Stimulated activated CD4-positive, alpha-beta T cell treated with anti-CD3 and anti-CD28 coated beads, Interleukin-2, amount 100 ng/mL, for 48 hours (primary cell): ENCODE results near the gene KDM4C.

Source experiments
- DNase-seq, 2 donors: peaks; one replicate each; pipeline ENCODE4 v3.0.0-alpha.2; 2020

Gene KDM4C

DNA sequence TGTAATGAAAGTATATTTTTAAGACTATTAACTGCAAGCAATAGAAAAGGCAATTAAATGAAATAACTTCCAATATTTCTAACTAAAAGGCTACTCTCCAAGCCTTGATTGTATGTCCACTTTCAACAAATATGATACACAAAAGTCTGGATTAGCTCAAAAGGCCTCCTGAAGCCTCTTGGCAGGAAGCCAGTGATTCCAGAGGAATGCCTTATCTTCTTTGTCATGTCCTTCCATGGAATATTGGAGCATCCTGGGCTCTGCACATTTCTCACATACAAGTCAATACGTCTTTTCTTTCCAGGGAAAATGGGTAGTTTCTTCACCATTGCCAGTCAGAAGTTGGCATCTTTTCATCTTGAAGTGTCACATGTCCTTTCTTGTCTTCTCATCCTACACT lies 357.8 kb downstream of the KDM4C start:
- DNase-seq: no peak

DNA sequence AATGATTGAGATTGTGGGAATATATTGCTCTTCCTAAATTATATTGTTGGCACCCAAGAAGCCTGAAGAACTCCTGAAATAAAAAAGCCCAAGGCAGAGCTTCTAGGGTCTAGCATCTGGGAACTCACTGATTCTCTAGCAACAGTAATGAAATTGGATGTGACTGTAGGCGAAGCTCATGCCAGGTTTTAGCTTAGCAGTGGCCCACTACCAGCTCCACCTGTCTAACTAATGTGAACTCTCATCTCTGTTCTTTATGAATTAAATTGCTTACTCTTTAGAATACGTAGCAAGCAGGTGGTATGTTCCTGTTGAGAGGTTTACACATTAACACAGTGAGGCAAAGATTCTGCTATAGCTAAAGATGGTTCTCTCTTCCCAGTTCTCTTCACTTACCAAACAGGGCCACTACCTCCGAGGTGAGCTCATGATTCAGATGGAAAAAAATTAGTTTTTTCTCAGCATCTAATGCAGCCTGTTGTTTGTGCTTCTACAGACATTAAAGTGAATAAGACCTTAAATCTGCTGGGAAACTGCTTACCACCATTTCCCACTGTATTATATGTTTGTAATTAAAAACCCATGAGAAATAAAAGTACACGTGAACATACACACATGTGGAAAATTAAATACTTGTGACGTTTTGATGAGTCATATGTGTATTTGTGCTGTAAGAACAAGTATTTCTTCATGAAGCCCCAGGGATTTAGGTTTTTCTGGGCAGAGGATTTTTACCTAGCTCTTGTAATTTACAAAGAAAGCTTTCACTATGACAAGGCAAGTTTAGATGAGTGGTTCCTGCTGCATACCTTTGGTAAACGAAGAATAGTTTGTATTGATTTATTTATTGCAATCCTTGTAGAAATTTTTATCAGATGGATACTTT lies 360.1 kb downstream of the KDM4C start:
- DNase-seq: no peak

GRCh38 chr9:7118633-7119032 lies 360.9 kb downstream of the KDM4C start:
- DNase-seq: no peak

GRCh38 chr9:7119612-7120011 lies 361.8 kb downstream of the KDM4C start:
- no peak for DNase-seq

DNA sequence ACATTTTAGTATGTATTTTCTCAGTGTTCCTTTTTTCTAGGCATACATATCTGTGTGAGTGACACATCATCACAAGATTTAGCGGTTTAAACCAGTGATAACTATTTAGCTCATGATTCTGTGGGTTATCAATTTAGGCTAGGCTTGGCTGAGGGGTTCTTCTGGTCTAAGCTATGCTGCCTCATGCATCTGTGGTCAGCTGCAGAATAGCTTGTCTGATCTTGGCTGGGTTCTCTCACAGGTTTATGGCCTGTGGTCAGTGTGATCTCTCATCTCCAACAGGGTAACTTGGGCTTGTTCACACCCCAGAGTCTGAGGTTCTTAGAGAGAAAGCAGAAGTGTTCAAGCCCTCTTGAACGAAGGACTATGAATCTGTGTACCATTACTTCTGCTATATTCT lies 363.3 kb downstream of the KDM4C start:
- no peak for DNase-seq

- no peak for DNase-seq
Measured at GRCh38 chr9:7121664-7122063, 363.9 kb downstream of the KDM4C start.

- DNase-seq: no peak
Measured at GRCh38 chr9:7123743-7124142, 366.0 kb downstream of the KDM4C start.

DNA sequence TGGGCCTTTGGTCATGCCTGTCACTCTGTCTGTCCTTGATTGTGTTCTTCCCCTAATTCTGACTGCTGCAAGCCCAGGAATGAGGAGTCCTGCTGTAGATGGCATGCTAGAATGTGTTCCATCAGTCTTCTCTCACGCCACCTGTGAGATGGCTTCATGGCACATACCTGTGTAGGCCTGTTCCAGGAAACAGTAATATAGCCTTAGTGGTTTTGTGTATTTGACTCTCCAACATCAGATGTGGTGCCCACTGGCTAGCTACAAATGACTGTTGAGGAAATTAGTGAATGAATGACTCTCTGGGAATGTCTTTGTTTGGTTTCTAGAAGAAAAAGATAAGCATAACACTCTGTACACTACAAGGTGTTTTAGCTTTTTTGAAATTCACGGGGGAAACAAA lies 367.5 kb downstream of the KDM4C start:
- DNase-seq: no peak

DNA sequence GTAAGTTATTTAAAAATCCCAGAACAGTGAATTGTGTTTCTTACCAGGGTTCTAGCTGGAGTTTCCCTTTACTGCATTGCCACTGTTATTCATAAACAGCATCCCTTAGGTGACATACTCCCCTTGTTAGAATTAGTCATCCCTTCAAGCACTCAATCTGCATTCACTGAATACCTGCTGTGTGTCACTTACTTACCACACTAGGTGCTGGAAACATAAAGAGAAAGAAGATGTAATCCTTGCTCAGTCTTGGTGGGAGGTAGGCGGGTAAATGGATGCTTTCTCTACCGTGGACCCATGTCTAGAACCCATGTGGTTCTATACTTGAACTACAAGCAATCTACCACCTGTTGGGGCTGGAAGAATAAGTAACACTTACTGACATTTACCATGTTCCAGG lies 371.6 kb downstream of the KDM4C start:
- DNase-seq: no peak

DNA sequence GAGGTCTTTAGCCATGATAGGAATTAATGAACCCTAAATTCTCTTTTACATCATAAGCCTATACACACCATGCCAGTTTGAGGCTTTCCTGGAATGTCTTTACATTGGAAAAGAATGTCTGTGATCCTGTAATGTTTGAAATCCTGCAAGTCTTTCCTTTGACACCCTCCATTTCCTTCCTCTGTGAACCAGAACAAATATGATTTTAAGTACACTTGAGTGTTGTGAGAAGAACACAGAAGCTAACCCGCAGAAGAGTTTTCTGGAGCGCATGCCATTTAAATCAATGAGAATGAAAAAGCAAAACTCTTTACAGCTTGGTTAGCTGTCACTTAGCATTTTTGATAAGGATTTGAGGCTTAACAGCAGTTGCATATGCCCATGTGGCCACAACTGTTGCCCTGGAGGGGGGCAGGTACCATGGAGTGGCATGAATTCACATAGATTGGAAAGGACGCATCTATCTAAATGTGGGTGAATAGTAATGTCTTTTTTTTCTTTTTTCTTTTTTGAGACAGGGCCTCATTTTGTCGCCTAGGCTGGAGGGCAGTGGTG lies 372.6 kb downstream of the KDM4C start:
- DNase-seq: no peak

- DNase-seq: no peak
Measured at GRCh38 chr9:7132605-7133004, 374.8 kb downstream of the KDM4C start.

DNA sequence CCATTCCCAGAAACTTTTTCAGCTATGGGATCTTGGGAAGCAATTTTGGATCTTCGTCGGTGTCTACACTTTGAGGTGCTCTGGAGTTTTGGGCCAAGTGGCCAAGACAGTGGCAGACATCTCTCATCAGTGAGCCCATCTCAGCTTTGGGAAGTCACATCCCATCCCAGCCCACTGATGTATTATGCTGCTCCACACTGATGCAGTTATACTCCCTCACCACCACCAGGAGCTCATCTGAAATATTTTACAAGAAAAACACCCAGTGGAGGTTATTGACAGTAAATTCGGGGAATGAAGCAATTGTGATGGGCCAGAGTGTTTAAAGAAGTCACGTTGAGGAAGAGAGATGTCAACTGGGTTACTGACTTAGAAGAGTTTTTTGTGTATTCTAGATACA lies 378.0 kb downstream of the KDM4C start:
- no peak for DNase-seq

DNA sequence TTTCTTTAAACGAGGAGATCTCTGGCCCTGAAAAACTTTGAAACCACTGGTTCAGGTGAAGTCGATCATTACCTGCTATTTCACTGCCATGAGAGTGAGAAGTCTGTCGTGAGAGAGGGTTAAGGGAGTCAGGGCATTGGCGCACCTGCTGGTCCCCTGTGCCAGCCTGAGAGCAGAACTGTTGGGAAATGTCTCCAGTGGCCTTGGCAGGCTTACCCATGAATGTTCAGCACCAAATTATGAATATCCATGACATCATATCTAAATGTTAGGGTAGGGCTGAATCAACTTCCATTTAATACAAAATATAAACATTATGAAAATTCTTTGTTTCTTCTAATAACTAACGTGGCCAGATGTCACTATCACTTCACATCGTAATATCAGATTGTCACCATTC lies 379.3 kb downstream of the KDM4C start:
- no peak for DNase-seq

DNA sequence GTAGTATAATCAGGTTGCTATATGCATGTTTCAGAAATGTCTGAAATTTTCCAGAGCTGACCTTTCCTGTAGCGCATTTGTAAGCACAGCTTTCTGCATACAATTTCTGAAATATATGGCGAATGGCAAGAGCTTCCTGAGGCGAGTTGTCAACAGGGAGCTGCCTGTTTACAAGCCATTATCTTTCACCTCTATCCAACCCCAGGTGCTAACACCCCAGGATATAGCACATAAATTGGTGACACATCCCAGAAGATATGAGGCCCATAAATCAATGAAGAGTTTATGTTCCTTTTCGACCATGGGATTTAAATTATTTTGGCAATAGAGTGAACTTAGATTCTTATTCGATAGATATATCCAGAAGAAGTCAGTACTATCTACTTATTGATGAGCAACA lies 379.8 kb downstream of the KDM4C start:
- DNase-seq: no peak

- no peak for DNase-seq
Measured at GRCh38 chr9:7139886-7140285, 382.1 kb downstream of the KDM4C start.

DNA sequence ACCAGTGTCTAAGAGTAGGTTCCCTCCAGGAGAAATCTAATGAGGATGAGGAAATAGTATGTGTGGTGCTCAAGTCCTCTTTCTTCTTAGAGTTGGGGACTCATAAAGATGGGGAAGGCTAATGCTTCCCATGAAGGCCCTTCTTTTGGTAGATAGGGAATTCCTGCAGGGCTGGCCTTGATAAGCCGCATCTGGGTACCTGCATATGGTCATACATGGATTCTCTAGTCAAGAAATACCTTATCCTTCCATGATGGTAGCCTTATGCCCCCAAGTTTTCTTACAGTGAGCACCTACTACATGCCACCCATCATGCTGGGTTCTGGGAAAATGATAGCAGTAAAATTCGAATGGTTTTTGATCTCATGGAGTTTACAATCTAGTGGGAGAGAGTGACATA lies 382.6 kb downstream of the KDM4C start:
- no peak for DNase-seq

DNA sequence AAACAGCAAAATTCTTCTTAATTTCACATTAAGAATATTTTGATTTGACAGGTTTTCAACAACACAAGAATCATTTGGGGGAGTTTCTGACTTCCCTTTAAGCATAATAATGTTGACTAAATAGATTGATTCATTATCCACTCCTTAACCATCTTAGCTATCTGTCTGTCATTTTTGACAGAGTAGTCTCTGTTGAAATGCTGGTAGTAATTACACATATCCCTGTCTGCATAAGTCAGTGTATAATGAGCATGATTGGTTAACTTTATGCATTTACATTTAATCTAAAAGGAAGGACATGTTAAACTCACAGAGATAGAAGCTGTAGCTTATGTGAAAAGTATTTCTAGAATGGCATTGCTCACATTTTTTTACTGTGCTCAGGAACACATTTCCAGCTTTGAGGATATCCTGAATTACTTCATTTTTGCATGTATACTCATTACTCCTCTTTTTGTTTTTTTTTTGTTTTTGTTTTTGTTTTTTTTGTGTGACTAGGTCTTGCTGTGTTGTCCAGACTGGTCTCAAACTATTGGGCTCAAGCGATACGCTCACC lies 385.9 kb downstream of the KDM4C start:
- DNase-seq: no peak

DNA sequence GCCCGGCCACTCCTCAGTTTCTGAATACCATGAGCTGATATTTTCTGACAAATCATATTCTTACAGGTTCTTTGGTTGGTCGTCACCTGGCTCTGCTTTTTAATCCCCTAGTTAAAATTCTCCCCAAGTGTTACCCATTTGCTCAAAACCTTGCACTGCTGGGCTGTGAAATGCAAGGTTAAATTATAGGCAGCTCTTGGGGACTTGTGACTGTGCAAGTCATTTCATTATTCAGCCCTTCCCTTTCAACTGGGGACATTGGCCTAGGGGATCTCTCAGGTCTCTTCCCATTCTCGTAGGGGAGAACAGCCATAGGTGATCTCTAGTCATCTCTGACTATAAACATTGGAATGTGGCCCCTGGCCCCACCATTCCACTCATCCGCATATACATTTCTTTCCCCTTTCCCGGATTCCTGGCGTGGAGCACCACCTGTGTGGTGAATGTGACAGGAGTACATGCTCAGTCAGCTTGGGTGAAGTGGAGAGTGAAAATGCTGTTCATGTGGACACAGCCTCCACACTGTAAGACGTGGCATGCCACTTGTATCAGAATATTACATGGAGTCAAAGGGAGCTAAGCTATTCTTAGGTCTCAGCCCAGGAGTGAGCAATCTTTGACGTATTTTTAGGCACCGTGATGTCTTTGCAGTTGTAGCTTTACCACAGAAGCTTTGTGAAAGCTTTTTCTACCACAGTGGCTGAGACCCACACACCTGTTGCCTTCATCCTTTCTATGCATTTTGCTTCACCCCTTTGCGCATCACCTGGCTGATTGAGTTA lies 386.7 kb downstream of the KDM4C start:
- no peak for DNase-seq

DNA sequence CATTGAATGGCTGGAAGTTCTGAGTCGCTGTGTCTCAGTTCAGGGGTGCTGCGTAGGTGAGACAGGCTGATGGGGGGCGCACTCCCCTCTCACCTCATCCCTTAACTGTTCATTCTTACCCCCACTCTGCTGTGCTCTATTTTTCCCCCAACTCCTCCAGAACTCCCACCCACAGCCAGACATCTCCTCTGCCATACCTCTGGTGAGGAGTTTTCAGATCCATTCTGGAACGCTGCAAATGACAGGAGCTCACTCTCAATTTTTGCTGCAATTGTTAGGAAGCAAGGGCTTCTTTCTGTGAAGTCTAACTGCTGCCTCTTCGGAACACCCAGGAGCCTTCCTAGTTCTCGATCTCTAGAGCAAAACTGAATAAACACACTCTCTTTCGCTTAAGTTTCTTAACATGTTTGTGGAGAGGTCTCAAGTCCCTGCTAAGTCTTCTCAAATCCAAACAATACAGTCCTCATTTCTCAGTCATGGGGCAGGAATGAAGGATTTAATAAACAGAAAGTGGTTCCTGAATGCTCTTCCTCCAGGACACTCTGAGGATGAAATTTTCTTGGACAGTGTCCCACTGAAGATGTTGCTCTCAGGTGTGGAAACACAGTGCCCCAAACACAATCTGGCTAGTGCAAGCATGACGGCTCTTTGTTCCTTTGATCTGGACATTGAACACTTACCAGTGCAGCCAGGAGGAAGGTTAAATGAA lies 387.7 kb downstream of the KDM4C start:
- DNase-seq: no peak

- no peak for DNase-seq
Measured at GRCh38 chr9:7146582-7146981, 388.8 kb downstream of the KDM4C start.

DNA sequence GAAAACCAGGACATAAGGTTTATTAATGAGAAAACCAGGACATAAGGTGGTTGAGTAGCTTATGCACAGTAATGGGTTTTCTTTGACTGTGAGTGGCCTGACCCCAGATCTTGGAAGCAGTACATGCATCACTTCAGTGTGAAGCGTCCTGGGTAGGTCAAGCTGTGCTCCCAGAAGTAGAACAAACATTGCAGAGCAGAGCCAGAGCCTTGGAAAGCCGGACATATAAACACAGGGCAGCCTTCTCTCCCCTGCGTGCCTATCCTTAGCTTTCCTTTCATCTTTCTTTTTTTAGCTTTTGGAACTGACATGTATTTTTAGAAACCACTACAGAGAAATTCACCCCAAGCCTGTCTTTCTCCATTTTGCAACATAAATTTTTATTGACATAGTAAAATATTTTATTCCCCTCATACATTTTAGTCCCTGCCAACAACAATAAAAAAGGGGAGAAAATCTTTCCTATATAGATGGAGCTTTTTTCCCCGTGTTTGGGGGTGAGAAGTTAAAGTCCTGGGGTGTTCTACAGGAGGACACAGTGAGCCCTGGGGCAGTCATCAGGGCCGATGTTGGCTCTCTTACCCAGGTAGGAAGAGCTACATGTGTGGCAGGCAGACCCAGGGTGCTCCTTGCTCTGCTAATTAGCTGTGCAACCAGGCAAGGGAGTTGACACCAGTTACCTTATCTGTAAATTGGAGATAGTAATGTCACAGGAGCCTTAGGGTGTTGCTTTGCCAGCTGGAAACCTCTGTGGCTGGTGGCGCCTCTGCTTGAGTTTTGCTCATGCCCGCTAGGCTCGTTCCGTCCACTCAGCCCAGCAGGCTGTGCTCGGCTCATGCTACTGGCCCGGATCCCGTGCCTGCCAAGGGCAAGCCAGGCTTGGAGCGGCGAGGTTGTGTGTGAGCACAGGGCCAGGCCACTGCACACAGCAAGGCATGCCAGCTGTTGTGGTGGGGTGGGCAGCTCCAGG lies 389.6 kb downstream of the KDM4C start:
- no peak for DNase-seq
